IMR-90 (cell line): ENCODE measurements around the gene EIF4G2.

ENCODE experiments used
- CEBPB ChIP-seq: IDR thresholded peaks from 2 replicates; pipeline ENCODE4 v1.6.1; 2012; ENCODE audit warnings: low read depth, low read length, improper control_type of control experiment
- CTCF ChIP-seq: conservative IDR thresholded peaks from 2 replicates; pipeline ENCODE4 v1.5.1; 2012; ENCODE audit warnings: mild to moderate bottlenecking, low read depth, low read length, improper control_type of control experiment
- FOS ChIP-seq: fragments of 150-350 bp; IDR thresholded peaks from 2 replicates; pipeline ENCODE4 v1.6.1; 2016; ENCODE audit warnings: low read depth, low read length
- MAFK ChIP-seq: IDR thresholded peaks from 2 replicates; pipeline ENCODE4 v1.6.1; 2012; ENCODE audit warnings: low read depth, low read length, improper control_type of control experiment
- MAZ ChIP-seq: IDR thresholded peaks from 2 replicates; pipeline ENCODE4 v1.6.1; 2012; ENCODE audit warnings: low read depth, mild to moderate bottlenecking, low read length, improper control_type of control experiment, moderate library complexity, borderline replicate concordance
- NFE2L2 ChIP-seq: fragments of 150-350 bp; IDR thresholded peaks from 2 replicates; pipeline ENCODE4 v1.6.1; 2016; ENCODE audit warnings: low read depth, mild to moderate bottlenecking, low read length
- POLR2A ChIP-seq: IDR thresholded peaks from 2 replicates; pipeline ENCODE4 v1.6.1; 2012; ENCODE audit warnings: mild to moderate bottlenecking, low read depth, low read length
- RAD21 ChIP-seq: IDR thresholded peaks from 2 replicates; pipeline ENCODE4 v1.6.1; 2012; ENCODE audit warnings: low read length, improper control_type of control experiment
- RCOR1 ChIP-seq: IDR thresholded peaks from 2 replicates; pipeline ENCODE4 v1.6.1; 2012; ENCODE audit warnings: mild to moderate bottlenecking, low read length, improper control_type of control experiment; ENCODE audit not compliant: insufficient replicate concordance
- RFX5 ChIP-seq: IDR thresholded peaks from 2 replicates; pipeline ENCODE4 v1.8.0; 2012; ENCODE audit warnings: low read depth, mild to moderate bottlenecking, low read length, moderate library complexity
- SMC3 ChIP-seq: fragments of 150-350 bp; IDR thresholded peaks from 2 replicates; pipeline ENCODE4 v1.6.1; 2016; ENCODE audit warnings: low read depth, mild to moderate bottlenecking, antibody characterized with exemption, low read length, moderate library complexity
- USF2 ChIP-seq: fragments of 150-350 bp; IDR thresholded peaks from 2 replicates; pipeline ENCODE4 v1.6.1; 2017; ENCODE audit warnings: mild to moderate bottlenecking, antibody characterized with exemption, low read length, low read depth

- no peak for TF ChIP-seq CTCF
- no peak for TF ChIP-seq RCOR1
- no peak for TF ChIP-seq RFX5
- TF ChIP-seq USF2 = no peak
- no peak for TF ChIP-seq MAZ
- no peak for TF ChIP-seq CEBPB
- TF ChIP-seq SMC3 = no peak
- TF ChIP-seq RAD21 = no peak
- no peak for TF ChIP-seq POLR2A
- no peak for TF ChIP-seq MAFK
- no peak for TF ChIP-seq NFE2L2
- TF ChIP-seq FOS = no peak
Observed at GRCh38 chr11:10762913-10763421, 45.8 kb downstream of the EIF4G2 start.
